Testis (tissue), 2 donors: Measurements from ENCODE around the gene TSSC4.

Experiments used
- CTCF ChIP-seq, 3 experiments: fragments of 450-650 bp in 2 of 3; fragments of 200-600 bp in 1 of 3; sonication (generic) in 1 of 3; IDR thresholded peaks; one replicate each; pipeline ENCODE4 v1.5.1; 2016 to 2019; ENCODE audit warnings: antibody characterized with exemption in 3 of 3, mild to moderate bottlenecking in 2 of 3, moderate library complexity in 1 of 3
- POLR2A ChIP-seq: fragments of 450-650 bp; IDR thresholded peaks from one replicate; pipeline ENCODE4 v1.6.1; 2017; ENCODE audit warnings: antibody characterized with exemption, mild to moderate bottlenecking, moderate library complexity

GRCh38 chr11:2393941-2394817, 6.4 kb upstream of the TSSC4 start:
- TF ChIP-seq POLR2A = no peak
- no peak for TF ChIP-seq CTCF (IDR thresholded peaks at IDR 0.05)
